SHP77 (cell line): Measurements from ENCODE around the gene SMPD4.
"Not testable (repeated sequence)": the region's sequence is repeated elsewhere in the genome, so short reads cannot be mapped to it uniquely, and the experiment has no call there.

Experiments
- DNase-seq, 2 experiments: peaks; one replicate each; lab custom pipeline; 2025; lab: John Stamatoyannopoulos, UW

SMPD4 gene

GRCh38 chr2:130141645-130142370 is 39.6 kb downstream of the SMPD4 start:
- DNase-seq, result not testable (repeated sequence)

- not testable (repeated sequence) for DNase-seq
Observed at GRCh38 chr2:130141002-130141401, 40.4 kb downstream of the SMPD4 start.

DNA sequence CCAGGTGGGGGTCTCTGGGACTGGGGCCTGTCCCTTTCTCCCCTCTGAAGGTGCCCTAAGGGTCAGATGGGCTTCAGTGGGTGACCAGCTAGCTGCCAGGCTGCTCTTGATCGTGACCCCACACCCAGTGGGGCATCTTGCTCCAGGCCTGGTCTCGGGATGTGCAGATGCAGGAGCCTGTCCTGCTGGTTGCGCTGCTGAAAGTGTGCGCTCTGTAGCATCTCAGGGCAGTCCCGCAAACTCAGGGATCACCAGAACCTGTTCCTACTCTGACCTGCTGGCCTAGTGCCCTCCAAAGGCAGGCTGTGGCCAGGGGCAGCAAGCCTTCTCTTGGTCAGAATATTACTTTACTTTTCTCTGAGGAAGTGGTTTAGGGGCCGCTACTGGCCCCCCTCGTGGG is 40.9 kb downstream of the SMPD4 start:
- not testable (repeated sequence) for DNase-seq

- not testable (repeated sequence) for DNase-seq
Observed at GRCh38 chr2:130139331-130140280, 41.8 kb downstream of the SMPD4 start.

DNA sequence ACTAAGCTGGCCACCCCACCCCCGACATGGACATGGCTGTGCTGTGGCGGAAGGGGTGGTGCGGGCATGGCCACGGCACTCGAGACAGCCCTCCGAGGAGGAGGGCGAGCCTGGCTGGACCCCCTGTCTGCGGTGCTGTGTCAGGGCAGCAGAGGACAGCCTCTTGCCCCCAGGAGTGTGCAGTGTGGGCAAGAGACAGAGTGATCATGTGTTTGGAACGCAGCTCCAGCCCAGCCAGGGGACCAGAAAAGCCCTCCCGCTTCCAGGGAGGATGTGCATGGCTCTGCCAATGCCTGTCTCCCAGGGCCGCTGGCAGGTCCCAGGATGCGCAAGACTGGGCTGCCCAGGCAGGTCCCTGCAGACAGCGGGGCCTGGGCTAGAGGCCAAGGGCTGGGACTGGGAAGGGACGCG is 42.6 kb downstream of the SMPD4 start:
- peak in 1 of 2 experiments; percentile 3 for DNase-seq

- DNase-seq, result not testable (repeated sequence)
Observed at GRCh38 chr2:130138326-130138725, 43.1 kb downstream of the SMPD4 start.

DNA sequence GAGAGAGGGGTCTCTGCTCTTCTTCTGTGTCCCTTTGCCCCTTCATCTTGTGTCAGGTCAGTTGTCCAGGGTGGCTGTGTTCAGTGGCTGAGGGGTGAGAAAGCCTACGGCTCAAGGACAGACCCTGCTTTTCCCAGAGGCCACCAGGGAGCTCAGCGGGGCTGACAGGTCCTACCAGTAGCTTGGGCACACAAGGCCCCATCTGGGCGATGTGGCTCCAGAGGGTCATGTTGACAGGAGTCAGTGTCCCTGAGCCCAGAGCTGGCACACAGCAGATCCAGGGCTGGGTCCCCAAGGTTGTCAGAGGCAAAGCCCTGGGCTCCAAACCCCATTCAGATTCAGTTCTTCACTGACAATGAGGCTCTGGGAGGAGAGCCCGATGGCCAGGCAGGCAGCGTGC is 44.3 kb downstream of the SMPD4 start:
- DNase-seq, result not testable (repeated sequence)

- DNase-seq, result not testable (repeated sequence)
Observed at GRCh38 chr2:130136546-130136945, 44.9 kb downstream of the SMPD4 start.

DNA sequence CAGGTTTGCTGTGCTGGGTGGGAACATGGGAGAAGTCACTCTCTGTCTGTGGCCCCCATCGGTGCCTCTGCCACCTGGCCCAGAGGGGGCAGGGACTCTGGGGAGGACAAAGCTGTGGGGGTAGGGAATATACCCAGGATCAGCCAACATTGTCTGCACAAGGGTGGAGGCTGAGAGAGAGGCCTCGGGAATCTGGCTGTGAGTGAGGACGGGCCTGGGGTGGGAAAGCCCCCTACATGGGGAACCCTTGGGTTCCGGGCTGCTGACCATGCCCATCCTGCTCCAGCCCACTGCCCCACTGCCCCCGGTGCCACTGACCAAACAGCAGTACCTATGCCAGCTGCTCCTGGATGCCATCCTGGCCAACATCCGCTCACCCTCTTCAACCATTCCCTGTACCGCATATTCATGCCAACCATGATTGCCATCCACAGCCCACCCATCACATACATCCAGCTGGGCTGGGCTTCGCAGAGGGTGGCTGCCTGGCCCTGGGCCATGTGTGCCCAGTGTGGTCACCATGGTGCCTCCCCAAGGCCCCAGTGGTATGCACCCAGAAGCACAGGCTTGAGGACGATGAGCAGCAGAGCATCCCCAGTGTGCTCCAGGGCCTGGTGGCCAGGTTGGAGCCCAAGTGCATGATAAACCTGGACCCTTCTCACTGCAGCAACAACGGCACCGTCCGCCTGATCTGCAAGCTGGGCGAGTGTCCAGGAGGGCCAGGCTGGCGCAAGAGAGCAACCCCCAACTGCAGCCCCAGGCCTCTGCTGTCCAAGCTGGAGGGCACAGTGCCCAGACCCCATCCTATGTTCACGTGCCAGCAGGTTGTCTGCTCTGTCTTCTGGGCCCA is 45.5 kb downstream of the SMPD4 start:
- no peak for DNase-seq

DNA sequence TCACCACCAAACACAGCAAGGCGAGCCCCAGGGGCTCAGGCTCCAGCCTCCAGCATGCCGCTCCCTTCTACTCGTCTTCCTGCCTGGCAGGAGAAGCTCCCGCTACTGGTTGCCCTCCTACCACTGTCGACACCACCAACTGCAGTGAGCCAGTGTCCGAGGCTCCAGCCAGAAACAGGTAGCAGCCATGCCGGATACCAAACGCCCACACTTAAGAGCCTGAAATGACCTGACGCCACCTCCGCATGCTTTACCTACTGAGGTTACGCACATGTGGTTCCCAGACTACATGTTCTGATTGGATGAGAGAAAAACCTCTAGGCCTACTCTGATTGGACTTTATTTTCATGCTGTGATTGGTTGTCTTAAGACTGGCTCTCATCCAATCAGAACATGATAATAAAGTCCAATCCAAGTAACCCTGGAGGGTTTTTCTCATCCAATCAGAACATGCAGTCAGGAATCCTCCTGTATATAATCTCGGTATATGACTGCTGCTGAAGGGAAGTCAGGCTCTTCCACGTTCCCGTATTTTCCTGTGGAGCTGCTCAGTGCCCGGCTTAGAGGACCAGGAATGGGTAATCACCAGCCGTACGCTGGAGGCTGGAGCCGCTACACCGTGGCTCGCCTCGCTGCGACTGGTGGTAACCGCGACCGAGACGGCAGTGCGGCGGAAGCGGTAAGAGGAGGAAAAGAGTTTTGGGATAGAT is 52.1 kb downstream of the SMPD4 start, which contains the start of gene POTEF:
Gene POTEF, minus strand, starts transcription at position 103 of the 710 bp plus-strand sequence. CDS start 8,707 bp downstream, outside the sequence.
- DNase-seq, result peak; percentile 48 to 60

GRCh38 chr2:130128464-130128863 is 52.9 kb downstream of the SMPD4 start:
- not testable (repeated sequence) for DNase-seq

GRCh38 chr2:130127726-130128125 is 53.7 kb downstream of the SMPD4 start:
- DNase-seq, result not testable (repeated sequence)

GRCh38 chr2:130120924-130121323 is 60.5 kb downstream of the SMPD4 start:
- not testable (repeated sequence) for DNase-seq

DNA sequence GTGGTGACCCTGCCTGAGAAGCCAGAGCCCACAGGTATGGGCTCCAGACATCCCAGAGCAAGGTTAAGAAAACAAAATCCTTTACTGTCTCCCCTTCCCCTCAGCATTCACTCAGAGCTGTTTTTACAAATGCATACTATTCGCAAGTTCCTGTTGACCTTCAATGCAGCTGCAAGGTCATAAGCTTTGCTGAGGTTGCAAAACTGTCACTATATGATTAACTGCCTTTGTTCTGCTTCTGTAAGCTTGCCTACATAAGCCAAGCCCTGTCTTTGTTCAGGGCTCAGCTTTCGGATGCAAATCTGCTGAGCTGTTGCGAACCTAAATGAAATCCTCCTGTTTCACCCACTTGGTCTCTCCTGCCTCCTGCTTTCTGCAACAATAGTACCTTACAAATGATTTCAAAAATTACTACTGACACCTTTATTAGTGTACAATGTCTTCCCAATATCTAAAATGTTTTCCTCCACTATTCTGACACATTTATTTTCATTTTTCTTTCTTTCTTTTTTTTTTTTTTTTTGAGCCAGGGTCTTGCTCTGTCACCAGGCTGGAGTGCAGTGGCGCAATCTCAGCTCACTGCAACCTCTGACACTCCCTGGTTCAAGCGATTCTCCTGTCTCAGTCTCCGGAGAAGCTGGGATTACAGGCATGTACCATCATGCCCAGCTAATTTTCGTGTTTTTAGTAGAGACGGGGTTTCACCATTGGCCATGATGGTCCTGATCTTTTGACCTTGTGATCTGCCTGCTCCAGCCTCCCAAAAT is 78.6 kb downstream of the SMPD4 start:
- DNase-seq, result peak in 1 of 2 experiments; percentile 2
